Glutamatergic neuron (in vitro differentiated cells): ENCODE measurements around the gene BUB1B. TPM values are rescaled to one million over a fixed set of nuclear protein-coding genes. Genes with fewer than 3 reads are reported as not detected.
"Not testable (repeated sequence)": the region's sequence is repeated elsewhere in the genome, so short reads cannot be mapped to it uniquely, and the experiment has no call there.

ENCODE experiments used
- DNase-seq: peaks from one replicate; pipeline ENCODE4 v3.0.0; 2022
- H3K27ac Mint-ChIP-seq: one replicate; pipeline ENCODE4 v1.8.0; 2020; ENCODE audit warnings: mild to moderate bottlenecking, mixed read lengths, inconsistent platforms; ENCODE audit not compliant: unreplicated experiment
- H3K27me3 Mint-ChIP-seq: one replicate; pipeline ENCODE4 v1.8.0; 2020; ENCODE audit warnings: mild to moderate bottlenecking, moderate library complexity, mixed read lengths, inconsistent platforms; ENCODE audit not compliant: unreplicated experiment
- H3K36me3 Mint-ChIP-seq: one replicate; pipeline ENCODE4 v1.8.0; 2020; ENCODE audit warnings: mild to moderate bottlenecking, mixed read lengths, inconsistent platforms; ENCODE audit not compliant: unreplicated experiment
- H3K4me1 Mint-ChIP-seq: one replicate; pipeline ENCODE4 v1.8.0; 2020; ENCODE audit warnings: mild to moderate bottlenecking, low read depth, mixed read lengths, inconsistent platforms; ENCODE audit not compliant: unreplicated experiment
- H3K4me3 Mint-ChIP-seq: one replicate; pipeline ENCODE4 v1.8.0; 2020; ENCODE audit warnings: mild to moderate bottlenecking, mixed read lengths, inconsistent platforms; ENCODE audit not compliant: unreplicated experiment
- H3K9me3 Mint-ChIP-seq: one replicate; pipeline ENCODE4 v1.8.0; 2020; ENCODE audit warnings: mild to moderate bottlenecking, moderate library complexity, mixed read lengths, inconsistent platforms; ENCODE audit not compliant: unreplicated experiment
- total RNA-seq: library from RNA; stranded (reverse); fragmentation: NEBNext Ultra II Directional; extraction: Animal tissue kit (Norgen Biotek cat#: 25700); gene quantifications from one replicate; pipeline ENCODE4 v1.2.1, GENCODE V29; 2021; ENCODE audit not compliant: unreplicated experiment
- TF ChIP-seq, protein P1 (sequence below): fragments of 200-600 bp; sonication (generic); IDR thresholded peaks from one replicate; pipeline ENCODE4 v1.5.0; 2021; ENCODE audit not compliant: partially characterized antibody, unreplicated experiment

BUB1B gene
- total RNA-seq, 1 donor from 2014 or later = 16.5 TPM

DNA sequence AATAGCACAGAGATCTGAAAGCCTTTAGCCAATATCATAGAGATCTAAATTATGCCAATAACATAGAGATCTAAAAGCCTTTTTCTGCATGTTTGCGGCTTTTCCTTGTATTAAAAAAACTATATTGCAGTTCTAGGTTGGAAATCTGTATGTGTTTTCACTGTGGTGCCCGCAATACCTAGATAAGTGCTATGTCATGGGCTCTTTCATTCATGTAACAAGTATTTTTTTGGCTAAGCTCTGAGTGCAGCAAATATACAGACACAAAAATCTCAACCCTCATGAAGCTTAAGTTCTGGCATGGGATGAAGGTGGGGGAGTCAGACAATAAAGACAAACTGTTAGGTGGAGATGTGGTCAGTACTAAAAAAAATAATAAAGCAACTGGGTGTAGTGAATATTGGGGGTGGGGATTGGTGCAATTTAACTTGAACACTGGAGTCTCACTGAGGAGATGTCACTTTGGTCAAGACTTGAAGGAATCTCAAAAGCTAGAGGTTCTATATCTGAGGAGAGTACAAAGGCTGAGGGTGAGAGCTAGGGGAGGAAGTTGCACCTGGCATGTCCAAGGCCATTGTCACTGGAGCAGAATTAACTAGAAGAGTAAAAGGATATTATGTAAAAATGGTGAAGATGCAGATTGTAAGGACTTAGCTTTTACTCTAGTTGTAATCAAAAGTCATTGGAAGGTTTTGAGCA, 973 bp downstream of the BUB1B start:
- no peak for DNase-seq
- Mint-ChIP-seq H3K36me3 (no peaks in the 10 kb centered on the region), H3K27me3 (peaks cover 1% of the 10 kb centered on the region), H3K4me1 (no peaks in the 10 kb centered on the region), H3K9me3 (no peaks in the 10 kb centered on the region), H3K27ac (no peak overlapping the region), H3K4me3 (no peak overlapping the region)
- TF ChIP-seq, protein P1, sequence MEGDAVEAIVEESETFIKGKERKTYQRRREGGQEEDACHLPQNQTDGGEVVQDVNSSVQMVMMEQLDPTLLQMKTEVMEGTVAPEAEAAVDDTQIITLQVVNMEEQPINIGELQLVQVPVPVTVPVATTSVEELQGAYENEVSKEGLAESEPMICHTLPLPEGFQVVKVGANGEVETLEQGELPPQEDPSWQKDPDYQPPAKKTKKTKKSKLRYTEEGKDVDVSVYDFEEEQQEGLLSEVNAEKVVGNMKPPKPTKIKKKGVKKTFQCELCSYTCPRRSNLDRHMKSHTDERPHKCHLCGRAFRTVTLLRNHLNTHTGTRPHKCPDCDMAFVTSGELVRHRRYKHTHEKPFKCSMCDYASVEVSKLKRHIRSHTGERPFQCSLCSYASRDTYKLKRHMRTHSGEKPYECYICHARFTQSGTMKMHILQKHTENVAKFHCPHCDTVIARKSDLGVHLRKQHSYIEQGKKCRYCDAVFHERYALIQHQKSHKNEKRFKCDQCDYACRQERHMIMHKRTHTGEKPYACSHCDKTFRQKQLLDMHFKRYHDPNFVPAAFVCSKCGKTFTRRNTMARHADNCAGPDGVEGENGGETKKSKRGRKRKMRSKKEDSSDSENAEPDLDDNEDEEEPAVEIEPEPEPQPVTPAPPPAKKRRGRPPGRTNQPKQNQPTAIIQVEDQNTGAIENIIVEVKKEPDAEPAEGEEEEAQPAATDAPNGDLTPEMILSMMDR = no peak

DNA sequence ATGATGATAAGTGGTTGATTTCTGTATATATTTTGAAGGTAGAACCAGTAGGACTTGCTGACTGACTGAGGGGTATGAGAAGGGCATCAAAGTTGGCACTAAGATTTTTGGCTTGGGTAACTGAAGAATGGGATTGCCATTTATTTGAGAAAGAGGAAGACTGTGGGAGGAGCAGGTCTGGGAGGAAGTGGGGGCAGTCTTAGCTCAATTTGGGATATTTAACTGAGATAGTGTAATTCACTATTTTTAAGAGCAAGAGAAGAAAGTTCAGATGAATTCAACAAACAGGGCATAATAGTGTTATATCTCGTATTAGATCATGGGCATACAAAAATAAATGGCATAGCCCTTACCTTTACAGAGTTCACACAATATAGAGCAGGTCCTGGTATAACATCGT, 1.7 kb downstream of the BUB1B start:
- TF ChIP-seq, protein P1 = no peak
- peaks cover 1% of the 10 kb centered on the region for H3K27me3 Mint-ChIP-seq
- no peaks in the 10 kb centered on the region for H3K9me3 Mint-ChIP-seq
- no peak for DNase-seq
- H3K4me3 Mint-ChIP-seq = no peak overlapping the region
- no peaks in the 10 kb centered on the region for H3K36me3 Mint-ChIP-seq
- H3K4me1 Mint-ChIP-seq = no peaks in the 10 kb centered on the region
- no peak overlapping the region for H3K27ac Mint-ChIP-seq

DNA sequence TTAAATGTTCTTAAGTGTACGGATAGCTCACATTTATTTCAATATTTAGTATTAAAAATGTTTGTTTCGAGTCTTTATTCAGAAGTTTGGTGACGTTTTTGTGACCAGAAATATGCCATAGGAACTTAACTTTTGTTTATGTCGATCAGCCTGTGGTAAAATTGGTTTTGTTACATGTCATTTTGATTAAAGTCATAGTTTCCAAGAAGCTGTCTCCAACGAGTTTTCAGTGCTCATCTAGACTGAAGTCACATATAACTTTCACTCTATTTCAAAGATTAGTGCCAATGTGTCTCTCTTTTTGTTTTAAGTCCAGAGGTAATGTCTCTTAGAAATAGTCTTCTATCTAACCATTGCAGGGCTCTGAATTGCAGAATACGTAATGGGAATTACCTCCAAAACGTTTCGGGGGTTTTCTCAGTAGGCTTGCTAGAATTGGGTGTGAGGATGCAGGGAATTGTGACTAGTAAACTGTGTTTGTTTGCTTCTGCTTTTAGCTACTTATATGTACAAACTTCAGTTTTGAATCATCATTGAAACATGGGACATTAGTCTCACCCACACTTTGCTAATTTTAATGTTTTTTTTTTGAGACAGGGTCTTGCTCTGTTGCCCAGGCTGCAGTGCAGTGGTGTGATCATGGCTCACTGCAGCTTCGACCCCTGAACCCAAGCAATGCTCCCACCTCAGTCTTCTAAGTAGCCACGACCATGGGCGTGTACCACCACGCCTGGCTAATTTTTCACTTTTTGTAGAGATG, 3.0 kb downstream of the BUB1B start:
- peaks cover under 1% of the 10 kb centered on the region for H3K27me3 Mint-ChIP-seq
- H3K9me3 Mint-ChIP-seq = no peaks in the 10 kb centered on the region
- no peaks in the 10 kb centered on the region for H3K4me1 Mint-ChIP-seq
- TF ChIP-seq, protein P1 = no peak
- no peak overlapping the region for H3K4me3 Mint-ChIP-seq
- H3K36me3 Mint-ChIP-seq = no peaks in the 10 kb centered on the region
- no peak overlapping the region for H3K27ac Mint-ChIP-seq
- no peak for DNase-seq

DNA sequence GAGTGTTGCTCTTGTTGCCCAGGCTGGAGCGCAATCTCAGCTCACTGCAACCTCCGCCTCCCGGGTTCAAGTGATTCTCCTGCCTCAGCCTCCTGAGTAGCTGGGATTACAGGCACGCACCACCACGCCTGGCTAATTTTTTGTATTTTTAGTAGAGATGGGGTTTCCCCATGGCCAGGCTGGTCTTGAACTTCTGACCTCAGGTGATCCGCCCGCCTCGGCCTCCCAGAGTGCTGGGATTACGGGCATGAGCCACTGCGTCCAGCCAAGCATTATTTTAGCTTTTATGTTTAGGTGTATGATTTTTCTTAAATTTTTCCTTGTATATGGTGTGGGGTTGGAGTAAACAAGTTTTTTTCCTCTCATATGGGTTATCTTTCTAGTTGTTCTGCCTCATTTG, 6.5 kb downstream of the BUB1B start:
- not testable (repeated sequence) for H3K9me3 Mint-ChIP-seq, H3K4me1 Mint-ChIP-seq, H3K4me3 Mint-ChIP-seq, H3K27ac Mint-ChIP-seq, H3K27me3 Mint-ChIP-seq, DNase-seq, H3K36me3 Mint-ChIP-seq

DNA sequence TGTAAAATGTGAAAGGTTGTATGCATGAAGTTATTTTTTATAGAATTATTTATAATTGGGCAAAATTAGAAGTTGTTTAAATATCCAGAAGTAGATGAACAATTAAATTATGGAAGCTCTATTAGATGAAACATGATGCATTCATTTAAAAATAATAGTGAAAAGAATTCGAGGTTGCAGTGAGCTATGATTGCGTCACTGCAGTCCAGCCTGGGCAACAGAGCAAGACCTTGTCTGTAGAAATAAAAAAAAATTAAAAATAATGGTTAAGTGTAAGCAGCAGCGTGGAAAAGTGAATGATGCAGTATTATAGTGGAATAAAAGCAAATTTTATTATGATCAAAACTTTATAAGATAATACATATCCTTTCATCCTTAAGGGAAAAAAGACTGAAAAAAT, 14.3 kb downstream of the BUB1B start:
- TF ChIP-seq, protein P1 = no peak
- no peak for DNase-seq
- no peaks in the 10 kb centered on the region for H3K27me3 Mint-ChIP-seq
- H3K4me3 Mint-ChIP-seq = no peak overlapping the region
- no peaks in the 10 kb centered on the region for H3K4me1 Mint-ChIP-seq
- H3K36me3 Mint-ChIP-seq = no peaks in the 10 kb centered on the region
- no peak overlapping the region for H3K27ac Mint-ChIP-seq
- H3K9me3 Mint-ChIP-seq = no peaks in the 10 kb centered on the region
